Mucosa of descending colon (tissue), 3 donors: ENCODE measurements around the gene CPNE7. TPM values are rescaled to one million over a fixed set of nuclear protein-coding genes. Genes with fewer than 3 reads are reported as not detected.

Experiments
- ATAC-seq: fragments of 200-7000 bp; cut with Tn5 transposase; one replicate; pipeline ENCODE4 v1.9.1; 2020; ENCODE audit warnings: mild to moderate bottlenecking, moderate library complexity
- DNase-seq, 3 donors: peaks; one replicate each; pipeline ENCODE4 v3.0.0-alpha.2; 2020
- H3K36me3 ChIP-seq: fragments of 200-600 bp; one replicate; pipeline ENCODE4 v1.8.0; 2021; ENCODE audit warnings: low read depth, mild to moderate bottlenecking
- H3K4me1 ChIP-seq: fragments of 200-600 bp; one replicate; pipeline ENCODE4 v1.8.0; 2021; ENCODE audit warnings: low read depth, mild to moderate bottlenecking
- H3K4me3 ChIP-seq: fragments of 200-600 bp; one replicate; pipeline ENCODE4 v1.8.0; 2021; ENCODE audit warnings: mild to moderate bottlenecking
- H3K9me3 ChIP-seq: fragments of 200-600 bp; one replicate; pipeline ENCODE4 v1.8.0; 2021; ENCODE audit warnings: mild to moderate bottlenecking
- intact Hi-C, 2 donors: fragments of 100-400 bp; cut with DNase I in 1 of 2; cut with micrococcal nuclease in 1 of 2; formaldehyde crosslinking; loops; one replicate each; pipeline versions ENCODE4 v1.11.0 to v1.11.1; 2022; cut with DNase I, micrococcal nuclease
- total RNA-seq, 3 donors: library from RNA; stranded (reverse); fragmentation: NEBNext Ultra II Directional in 2 of 3; extraction: Animal tissue kit (Norgen Biotek cat#: 25700) in 2 of 3; gene quantifications; one replicate each; pipeline versions ENCODE4 v1.2.1 to v1.2.4, GENCODE V29; 2021 to 2023
- TF ChIP-seq, protein P1 (sequence below): fragments of 200-600 bp; IDR thresholded peaks from one replicate; pipeline ENCODE4 v1.8.0; 2022; ENCODE audit warnings: antibody characterized with exemption, mild to moderate bottlenecking
- donor health status: DM: no; HTN: no; CAD: no; lungs with moderate emphysema.
- donor health status: DM: no; HTN: no; CAD: no.
- donor health status: DM: no; HTN: yes; CAD: no.

Gene CPNE7
- total RNA-seq, 3 donors from 2014 or later, result 0.72 to 2.0 (median 0.79) TPM

DNA sequence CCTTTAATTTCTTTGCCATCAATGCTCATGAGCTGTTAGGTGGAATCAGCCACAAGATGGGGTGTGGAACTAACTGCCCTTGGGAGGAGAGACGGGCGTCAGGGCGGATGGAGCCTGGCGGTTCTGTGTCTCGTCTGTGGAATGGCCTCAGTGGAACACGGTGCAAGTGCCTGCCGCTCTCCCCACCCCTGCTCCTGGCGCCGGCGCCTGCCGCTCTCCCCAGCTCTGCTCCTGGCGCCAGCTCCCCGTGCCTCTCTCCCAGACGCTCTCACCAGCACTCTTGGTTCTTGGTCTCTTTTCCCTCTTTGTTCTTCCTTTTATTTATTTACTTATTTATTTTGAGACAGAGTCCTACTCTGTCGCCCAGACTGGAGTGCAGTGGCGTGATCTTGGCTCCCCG lies 28.3 kb upstream of the CPNE7 start:
- no peak for ATAC-seq
- peaks cover 6% of the 10 kb centered on the region for H3K36me3 ChIP-seq
- TF ChIP-seq, protein P1, sequence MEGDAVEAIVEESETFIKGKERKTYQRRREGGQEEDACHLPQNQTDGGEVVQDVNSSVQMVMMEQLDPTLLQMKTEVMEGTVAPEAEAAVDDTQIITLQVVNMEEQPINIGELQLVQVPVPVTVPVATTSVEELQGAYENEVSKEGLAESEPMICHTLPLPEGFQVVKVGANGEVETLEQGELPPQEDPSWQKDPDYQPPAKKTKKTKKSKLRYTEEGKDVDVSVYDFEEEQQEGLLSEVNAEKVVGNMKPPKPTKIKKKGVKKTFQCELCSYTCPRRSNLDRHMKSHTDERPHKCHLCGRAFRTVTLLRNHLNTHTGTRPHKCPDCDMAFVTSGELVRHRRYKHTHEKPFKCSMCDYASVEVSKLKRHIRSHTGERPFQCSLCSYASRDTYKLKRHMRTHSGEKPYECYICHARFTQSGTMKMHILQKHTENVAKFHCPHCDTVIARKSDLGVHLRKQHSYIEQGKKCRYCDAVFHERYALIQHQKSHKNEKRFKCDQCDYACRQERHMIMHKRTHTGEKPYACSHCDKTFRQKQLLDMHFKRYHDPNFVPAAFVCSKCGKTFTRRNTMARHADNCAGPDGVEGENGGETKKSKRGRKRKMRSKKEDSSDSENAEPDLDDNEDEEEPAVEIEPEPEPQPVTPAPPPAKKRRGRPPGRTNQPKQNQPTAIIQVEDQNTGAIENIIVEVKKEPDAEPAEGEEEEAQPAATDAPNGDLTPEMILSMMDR, result no peak

DNA sequence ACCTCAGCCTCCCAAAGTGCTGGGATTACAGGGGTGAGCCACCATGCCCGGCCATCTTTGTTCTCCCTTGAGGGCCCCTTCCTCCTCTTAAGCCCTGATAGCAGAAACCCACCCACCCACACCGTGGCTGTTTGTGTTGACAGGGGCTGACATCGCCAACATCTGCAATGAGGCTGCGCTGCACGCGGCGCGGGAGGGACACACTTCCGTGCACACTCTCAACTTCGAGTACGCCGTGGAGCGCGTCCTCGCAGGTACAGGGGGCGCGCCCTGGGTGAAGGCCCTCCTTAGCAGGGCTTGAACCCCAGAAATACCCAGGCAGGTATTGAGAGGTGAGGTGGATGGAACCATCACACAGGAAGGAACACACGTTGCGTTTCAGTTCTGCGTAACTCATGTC lies 27.7 kb upstream of the CPNE7 start:
- ATAC-seq, result no peak
- intact Hi-C loops, result no loop called here

More for the DNA sequence above, 28.3 kb upstream of the CPNE7 start:
- H3K4me3 ChIP-seq, result no peak overlapping the region
- no peaks in the 10 kb centered on the region for H3K9me3 ChIP-seq
- intact Hi-C loops, result no loop called here
- H3K4me1 ChIP-seq, result peaks cover 9% of the 10 kb centered on the region
- DNase-seq, result no peak

DNA sequence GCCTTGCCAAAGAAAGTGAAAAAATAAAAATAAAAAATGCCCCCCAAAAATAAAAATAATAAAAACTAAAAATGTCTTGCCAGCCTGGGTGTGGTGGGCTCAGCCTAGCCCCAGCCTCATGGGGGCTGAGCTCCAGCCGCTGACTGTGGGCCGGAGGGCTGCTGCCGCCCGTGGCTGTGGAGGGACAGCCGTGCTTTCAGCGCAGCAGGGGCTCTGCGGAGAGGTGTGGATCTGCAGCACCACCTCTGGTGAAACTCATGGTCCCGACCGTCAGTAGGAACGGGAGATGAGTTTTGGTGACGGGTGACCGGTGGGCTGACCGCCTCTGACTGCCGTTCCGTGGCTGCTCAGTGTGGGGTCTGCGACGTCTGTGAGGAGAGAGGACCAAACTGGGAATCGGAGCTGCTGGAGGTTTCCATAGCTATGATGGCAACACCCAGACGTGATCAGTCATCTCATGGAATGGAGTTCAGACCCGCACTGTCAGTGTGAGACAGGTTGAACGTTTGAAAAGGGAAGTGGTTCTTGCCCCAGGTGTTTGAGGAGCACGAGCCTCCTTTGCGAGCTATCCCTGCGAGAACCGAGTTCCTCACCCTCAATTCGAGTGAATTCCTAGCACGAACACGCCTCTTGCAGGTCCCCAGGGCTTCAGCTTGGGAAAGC lies 27.1 kb upstream of the CPNE7 start:
- peaks cover 9% of the 10 kb centered on the region for H3K4me1 ChIP-seq
- no peak overlapping the region for H3K4me3 ChIP-seq
- intact Hi-C loops, result no loop called here
- DNase-seq (no peak), ATAC-seq (no peak)
- no peaks in the 10 kb centered on the region for H3K9me3 ChIP-seq
- peaks cover 6% of the 10 kb centered on the region for H3K36me3 ChIP-seq
- TF ChIP-seq, protein P1, result no peak

More for the DNA sequence above, 27.7 kb upstream of the CPNE7 start:
- TF ChIP-seq, protein P1, result no peak
- no peaks in the 10 kb centered on the region for H3K9me3 ChIP-seq
- H3K4me1 ChIP-seq, result peaks cover 9% of the 10 kb centered on the region
- H3K36me3 ChIP-seq, result peaks cover 6% of the 10 kb centered on the region
- DNase-seq, result no peak
- no peak overlapping the region for H3K4me3 ChIP-seq

DNA sequence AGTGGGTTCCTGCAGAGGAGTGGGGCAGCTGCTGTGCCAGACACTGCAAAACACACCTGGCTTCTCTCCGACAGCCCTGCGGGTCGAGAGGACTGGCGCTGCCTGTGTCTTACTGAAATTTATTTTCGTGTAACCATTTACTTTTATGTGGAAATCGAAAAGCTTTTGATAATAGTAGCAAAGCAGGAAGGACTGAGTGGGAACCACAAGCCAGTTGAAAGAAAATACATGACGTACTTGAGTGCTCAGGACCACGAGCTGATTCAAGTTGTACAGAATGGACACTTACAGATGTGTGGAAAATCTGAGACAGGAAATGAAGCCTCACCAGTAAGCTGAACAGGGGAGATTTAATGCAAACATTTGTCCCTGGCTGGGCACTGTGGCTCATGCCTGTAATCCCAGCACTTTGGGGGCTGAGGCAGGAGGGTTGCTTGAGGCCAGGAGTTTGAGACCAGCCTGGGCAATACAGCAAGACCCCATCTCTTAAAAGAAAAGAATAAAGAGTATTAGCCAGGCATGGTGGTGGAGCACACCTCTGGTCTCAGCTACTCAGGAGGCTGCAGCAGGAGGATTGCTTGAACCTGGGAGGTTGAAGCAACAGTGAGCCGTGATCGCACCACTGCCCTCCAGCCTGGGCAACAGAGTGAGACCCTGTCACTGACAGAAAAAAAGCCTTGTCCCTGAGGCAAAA lies 26.4 kb upstream of the CPNE7 start:
- H3K4me3 ChIP-seq, result no peak overlapping the region
- H3K36me3 ChIP-seq, result peaks cover 6% of the 10 kb centered on the region
- ATAC-seq (no peak), DNase-seq (no peak)
- intact Hi-C loops, result no loop called here
- H3K4me1 ChIP-seq, result peaks cover 9% of the 10 kb centered on the region
- no peaks in the 10 kb centered on the region for H3K9me3 ChIP-seq
- TF ChIP-seq, protein P1, result no peak

DNA sequence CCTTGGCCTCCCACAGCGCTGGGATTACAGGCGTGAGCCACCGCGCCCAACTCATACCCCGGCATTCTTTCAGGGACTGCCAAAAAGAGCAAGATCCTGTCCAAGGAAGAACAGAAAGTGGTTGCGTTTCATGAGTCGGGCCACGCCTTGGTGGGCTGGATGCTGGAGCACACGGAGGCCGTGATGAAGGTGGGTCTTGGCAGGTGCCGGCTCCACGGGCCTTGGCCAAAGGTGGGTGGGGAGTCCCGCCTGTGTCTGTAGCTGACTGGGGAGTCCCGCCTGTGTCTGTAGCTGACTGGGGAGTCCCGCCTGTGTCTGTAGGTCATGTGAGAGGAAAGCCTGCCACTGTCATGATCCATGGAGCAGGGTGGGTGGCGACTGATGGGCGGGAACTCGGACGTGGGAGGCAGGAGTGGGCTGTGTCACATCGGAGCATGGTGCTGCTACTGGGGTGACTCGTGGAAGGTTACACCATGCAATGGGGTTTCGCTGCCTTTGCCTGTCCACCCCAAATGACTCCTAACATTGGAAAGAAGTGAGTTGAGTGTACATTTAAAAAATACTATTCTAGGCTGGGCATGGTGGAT lies 25.0 kb upstream of the CPNE7 start:
- peaks cover 6% of the 10 kb centered on the region for H3K36me3 ChIP-seq
- peaks cover under 1% of the 10 kb centered on the region for H3K4me1 ChIP-seq
- no peak for DNase-seq
- no peak for ATAC-seq
- H3K9me3 ChIP-seq, result no peaks in the 10 kb centered on the region
- TF ChIP-seq, protein P1, result no peak
- no peak overlapping the region for H3K4me3 ChIP-seq
- intact Hi-C loops, result no loop called here
